Endometrial microvascular endothelial cells (primary cell): Measurements from ENCODE around the gene HRH2. TPM values are rescaled to one million over a fixed set of nuclear protein-coding genes. Genes with fewer than 3 reads are reported as not detected.

Experiments used
- in situ Hi-C: cut with HindIII; loops from 2 replicates; pipeline ENCODE4 v1.10.0; 2017; ENCODE audit warnings: low sequenced_read_pairs, low pct_unique_long_range_greater_than_20kb; ENCODE audit errors: inconsistent ontology term
- total RNA-seq: library from RNA; depleted of rRNA; stranded (reverse); fragments of >200 nt; gene quantifications from one replicate; pipeline ENCODE4 v1.2.3, GENCODE V29; 2015; ENCODE audit errors: inconsistent ontology term

HRH2 gene
- total RNA-seq, 1 donor from 2014 or later = not detected

DNA sequence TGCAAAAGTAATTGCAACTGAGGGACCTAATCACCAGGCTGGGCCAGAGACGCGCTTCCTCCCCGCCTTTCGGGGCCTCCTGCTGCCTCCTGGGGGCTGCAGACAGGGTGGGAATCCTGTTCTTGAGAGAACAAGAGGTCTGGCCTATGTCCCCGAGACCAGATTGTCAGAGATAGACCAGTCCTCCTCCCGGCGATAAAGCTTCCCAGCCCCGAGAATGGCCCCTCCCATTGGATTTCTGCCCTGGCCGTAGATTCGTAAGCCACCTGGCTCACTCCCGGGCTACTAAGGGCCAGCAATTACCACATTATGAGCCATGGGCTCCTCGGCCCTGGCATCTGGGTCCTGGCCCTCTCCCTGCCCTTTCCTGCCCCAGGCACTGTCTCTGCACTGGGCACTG, 70.4 kb downstream of the HRH2 start:
- in situ Hi-C loops = no loop called here

DNA sequence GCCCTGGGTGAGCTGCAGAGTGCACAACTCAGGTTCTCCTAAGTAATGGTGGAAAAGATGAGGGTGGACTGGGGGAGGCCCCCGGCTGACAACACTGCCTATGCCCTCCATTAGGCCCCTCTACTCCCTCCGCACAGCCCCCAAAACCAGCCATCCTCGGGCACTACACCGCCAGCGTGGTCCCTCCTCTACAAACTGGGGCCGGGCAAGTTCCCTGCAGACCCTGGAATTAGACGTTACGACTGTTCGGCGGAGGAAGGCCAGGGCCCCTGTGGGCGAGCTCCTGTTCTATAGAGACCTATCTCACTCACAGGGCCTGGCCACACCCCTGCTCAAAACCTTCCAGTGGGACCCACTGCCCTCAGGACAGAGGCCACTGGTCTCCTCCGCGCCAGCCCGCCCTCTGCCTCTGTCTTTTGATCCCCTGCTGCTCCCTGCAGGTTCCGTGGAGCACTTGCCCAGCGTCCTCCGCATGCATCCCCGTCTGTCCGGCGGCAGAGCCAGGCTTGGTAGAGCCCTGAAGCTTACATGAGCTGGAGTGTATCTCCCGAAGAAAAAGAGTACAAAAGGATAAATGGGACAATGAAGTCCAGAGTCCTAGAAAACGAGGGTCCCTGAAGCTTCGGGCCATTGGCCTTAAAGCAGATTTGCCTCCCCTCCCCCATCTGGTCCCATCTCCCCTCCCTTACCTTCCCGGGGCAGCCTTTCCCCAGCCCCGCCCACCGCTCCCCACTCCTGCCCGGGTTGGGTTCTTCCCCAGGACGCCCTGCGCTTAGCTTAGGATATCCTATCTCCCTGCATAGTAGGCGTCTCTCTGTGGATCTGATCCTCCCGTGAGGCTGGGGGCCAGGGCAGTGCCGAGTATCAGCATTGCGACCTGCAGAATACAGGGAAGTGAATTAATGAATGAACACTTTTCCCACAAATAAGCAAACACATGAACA, 71.3 kb downstream of the HRH2 start:
- in situ Hi-C loops = no loop called here

DNA sequence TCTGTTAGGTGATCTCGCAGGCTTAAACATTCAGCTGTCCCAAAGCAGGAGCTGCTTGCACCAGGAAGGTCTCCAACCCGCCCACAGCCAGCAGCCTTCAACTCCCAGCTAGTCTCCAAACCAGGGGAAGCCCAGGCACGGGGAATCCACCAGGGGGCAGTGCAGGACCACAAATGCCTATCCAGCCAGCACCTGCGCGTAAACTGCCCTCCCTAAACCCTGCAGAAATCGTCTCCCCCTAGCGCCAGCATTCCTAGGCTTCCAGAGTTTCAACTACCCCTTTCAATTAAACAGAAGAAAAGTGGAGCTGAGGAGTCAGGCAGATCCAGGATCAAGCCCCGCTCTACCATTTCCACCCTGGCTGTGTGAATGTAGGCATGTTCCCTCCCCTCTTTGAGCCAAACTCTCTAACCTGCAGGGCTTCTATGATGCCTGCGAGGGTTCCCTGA, 72.0 kb downstream of the HRH2 start:
- in situ Hi-C loops = no loop called here

DNA sequence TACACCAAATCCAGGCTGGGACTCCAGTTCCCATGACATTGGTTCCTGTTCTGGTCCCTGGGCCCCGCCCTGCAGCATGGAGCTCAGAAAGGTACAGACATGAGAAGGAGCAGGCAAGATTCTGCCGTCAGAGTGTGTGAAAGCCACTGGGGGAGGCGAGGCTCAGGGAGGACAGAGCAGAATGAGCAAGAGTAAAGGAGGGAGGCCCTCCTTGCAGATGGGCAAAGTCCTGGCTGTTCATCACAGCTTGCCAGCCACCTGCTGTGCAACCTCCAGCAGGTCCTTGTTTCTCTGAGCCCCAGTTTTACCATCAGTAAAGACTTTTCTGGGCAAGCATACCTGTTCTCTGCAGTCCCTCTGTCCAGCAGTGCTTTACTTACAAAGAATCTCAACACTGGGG, 73.3 kb downstream of the HRH2 start:
- in situ Hi-C loops = no loop called here

DNA sequence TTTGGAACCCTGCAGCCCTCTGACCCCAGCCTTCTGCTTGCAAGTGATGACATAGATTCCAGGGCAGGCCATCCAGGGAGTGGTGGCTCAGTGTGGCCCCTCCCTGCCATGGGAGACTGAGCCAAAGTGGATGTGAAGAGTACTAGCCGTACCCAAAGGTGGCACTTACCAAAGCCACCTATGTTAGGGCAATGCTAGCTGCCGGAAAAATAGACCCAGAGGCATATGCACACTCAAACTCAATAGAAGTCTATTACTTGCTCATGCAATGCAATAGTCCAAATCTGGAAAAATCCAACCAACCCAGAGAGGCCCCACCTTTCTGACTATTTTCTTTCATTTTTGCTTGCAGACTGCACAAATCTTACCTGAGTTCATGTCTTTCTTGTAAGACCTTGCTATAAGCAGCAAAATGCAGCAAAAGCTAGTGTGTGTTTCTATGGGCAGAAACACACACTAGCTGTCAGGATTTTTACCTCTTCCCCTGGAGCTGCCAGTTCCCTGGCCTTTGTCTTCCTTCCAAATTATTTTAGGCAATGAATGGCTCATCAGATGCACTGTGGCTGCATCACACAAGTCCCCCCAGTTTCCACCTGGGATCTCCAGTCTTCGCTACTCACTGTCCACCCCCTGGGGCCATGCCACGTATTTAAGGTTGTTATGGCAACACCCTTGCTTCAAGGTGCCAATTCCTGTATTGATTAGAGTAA, 74.0 kb downstream of the HRH2 start:
- in situ Hi-C loops = no loop called here

DNA sequence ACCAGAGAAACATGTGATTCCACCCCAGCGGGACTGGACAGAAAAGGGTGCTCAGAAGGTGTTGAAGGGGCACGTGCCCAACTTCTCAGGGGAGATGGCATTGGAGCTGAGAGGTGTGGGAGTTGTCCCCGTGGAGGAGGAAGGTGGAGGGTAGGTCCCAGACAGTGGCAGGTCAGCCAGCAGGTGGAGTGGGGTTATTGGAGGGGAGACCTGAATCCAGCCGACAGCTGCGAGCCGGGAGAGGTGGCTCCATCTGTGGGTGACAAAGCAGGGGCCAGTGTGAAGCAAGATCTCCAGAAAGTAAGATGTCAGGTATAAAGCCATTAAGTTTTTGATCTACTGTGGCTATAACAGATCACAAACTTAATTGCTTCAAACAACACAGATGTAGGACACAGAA, 75.1 kb downstream of the HRH2 start:
- in situ Hi-C loops = no loop called here

DNA sequence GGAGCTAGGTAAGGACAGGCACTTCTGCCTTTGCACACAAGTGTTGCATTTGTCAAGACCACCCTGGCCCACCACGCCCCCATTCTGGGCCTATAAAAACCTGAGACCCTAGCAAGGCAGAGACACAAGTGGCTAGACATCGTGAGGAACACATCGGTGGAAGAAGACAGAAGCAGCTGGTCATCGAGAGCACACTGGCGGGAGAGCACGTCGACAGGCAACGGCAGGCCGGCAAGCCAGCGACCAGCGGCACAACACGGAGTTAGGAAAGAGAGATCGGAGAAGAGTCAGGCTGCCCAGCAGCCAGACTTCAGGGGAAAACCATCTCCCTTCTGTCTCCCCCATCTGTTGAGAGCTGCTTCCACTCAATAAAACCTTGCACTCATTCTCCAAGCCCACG, 76.1 kb downstream of the HRH2 start:
- in situ Hi-C loops = no loop called here

DNA sequence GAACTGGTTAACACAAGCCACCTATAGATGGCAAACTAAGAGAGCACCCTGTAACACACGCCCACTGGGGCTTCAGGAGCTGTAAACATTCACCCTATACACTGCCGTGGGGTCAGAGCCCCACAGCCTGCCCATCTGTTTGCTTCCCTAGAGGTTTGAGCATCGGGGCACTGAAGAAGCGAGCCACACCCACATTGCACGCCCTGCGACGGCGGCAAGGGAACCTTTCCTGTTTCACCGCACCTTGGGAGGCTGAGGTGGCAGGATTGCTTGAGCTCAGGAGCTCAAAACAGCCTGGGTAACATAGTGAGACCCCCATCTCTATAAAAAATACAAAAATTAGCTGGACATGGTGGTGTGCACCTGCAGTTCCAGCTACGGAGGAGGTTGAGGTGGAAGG, 76.6 kb downstream of the HRH2 start:
- in situ Hi-C loops = no loop called here

DNA sequence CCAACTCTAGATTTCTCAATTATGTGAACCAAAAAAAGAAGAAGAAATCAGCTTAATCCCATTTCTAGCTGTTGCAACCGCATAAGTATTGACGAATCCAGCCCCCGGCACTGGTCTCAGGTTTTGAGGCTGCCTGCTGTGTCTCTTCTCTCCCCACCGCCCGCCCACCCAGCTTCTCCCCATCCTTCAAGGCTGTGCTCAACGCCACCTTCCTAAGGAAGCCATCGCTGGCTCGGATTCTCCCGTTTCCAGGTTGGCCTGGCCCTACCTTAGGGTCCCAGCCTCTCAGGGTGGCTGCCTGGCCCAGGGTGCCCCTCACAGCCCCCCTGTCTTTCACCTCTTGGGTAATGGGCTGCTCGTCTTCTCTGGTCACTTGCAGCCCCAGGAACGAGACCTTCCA, 77.8 kb downstream of the HRH2 start:
- in situ Hi-C loops = no loop called here

DNA sequence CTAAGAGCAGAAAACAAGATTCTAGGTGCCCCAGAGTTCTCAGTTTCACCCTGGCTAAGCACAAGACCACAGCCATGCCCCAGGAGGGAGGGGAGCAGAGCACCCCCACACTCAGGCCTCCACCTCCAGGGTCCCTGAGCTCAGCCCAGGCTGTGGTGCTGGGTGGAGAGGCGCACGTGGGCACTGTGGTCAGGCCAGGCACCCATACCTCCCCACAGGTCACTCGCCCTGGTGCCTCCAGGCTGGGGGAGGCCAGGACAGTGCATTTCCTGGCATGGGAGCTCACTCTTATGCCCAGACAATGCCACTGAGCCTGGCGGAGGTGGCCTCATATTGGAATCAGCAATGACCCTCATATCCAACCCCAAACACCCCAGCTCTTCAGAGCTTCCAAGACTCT, 78.8 kb downstream of the HRH2 start:
- in situ Hi-C loops = no loop called here

DNA sequence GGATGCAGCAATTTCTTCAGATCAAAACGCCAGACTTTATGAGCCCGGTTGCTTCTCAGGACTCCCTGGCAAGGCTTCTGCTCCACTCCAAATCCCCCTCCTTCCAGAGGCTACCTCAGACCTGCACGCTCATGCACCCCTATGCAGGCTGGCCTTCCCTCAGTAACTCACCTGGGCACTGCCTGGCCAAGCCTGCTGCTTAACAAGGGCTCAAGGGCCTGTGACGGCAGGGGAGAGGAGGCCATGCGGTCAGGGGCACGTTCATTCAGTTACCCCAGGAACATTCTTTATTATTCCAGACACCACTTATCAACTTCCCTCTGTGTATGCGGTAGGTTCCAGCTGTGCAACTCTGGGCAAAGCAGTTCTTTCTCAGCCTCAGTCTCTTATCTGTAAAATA, 79.6 kb downstream of the HRH2 start:
- in situ Hi-C loops = no loop called here

DNA sequence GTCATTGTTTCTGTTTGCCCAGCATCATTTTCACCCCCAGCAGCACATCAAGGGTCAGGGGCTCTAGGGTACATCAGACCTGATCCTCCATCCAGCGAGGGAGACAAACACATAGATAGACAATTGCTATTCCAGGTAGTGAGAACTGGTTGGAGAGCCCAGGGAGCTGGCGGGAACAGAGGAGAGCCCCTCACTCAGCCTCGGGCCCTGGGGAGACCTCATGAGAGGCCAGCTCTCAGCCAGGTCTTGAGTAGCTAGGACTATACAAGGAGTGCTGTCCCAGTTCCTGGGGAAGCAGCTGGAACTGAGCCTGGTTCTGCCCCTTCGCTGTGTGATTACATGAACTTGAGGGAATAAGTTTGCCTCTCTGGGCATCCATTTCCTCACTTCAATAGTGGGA, 80.3 kb downstream of the HRH2 start:
- in situ Hi-C loops = no loop called here

DNA sequence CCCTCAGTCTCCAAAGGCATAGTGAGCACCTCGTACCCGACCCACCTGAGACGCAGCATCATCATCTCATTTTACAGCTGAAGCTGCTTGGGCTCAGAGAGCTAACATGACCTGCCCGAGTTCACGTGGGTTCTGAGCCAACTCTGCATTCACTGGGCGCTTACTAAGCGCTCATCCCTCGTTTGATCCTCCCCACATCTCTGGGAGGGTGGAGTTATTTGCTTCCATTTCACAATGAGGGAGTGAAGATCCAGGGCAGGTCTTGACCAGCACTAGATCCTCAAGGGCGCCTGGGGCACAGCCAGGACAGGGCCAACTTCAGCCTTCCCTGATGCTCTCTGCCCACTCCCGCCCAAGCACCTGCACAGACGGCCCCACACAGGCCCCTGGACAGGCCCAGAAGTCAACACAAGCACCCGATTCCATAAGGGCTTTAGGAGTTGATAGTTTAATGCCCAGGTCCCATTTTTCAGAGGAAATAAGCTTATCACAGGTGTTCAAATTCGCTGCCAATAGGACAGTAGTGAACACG, 80.8 kb downstream of the HRH2 start:
- in situ Hi-C loops = no loop called here

DNA sequence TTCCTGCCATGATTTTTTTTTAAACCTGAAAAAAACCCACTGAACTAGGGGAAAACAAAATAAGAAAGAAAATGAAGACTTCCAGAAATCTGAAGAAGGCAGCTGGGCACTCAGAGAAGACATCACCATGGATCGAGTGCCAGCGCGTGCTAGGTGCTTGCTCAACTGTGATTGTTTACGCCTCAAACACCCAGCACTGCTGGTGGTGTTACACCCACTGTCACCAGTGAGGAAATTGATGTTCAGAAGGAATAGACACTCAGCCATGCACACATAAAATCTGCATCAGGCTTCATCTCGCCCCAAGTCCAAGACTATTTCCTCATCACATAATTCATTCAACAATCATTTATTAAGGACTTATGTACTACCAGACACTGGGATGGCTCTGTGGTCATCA, 82.1 kb downstream of the HRH2 start:
- in situ Hi-C loops = no loop called here

DNA sequence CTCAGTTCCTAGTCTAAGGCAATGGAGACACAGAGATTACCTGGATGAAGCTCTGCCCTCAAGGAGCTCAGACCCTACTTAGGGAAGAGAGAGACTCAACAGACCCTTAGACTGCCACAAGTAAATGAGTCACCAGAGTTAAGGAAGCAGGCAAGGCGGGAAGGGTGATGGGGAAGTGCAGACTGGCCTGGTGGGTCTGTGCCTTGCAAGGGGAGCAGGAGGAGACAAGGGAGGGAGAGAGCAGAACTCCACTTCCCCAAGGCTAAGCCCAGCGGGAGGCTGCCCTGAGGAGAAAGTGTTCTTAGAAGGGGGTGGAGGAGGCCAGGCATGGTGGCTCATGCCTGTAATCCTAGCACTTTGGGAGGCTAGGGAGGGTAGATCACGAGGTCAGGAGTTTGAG, 83.7 kb downstream of the HRH2 start:
- in situ Hi-C loops = no loop called here

DNA sequence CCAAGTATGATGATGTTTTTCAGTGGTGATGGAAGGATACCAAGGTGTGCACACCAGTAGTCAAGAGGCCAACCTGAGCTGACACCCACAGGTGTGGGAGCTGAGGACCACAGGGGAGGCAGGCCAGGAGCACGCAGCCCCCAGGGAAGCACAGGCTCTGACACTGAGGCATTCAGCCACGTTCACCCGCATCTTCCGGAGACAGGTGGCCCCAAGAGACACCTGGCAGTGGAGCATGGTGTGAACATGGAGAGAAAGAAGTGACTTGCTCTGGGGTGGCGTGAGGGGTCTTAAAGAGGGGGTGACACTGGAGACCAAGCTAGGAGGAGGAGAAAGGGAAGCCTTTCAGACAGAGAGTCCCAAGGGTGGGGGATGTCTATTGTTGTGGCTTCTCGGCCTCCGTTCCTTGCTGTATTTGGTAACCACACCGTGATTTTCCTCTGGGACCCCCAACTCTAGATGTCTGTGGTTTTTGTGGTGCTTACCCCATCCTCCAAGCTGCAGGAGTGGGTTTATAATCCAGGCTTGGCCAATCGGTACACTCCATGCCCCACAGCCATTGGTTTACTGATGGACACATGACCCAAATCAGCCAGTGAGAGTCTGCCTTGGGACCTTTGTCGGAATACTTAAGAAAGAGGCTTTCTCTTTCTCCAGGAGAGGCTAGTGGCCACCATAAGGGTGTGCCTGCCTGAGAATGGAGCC, 84.6 kb downstream of the HRH2 start:
- in situ Hi-C loops = no loop called here

DNA sequence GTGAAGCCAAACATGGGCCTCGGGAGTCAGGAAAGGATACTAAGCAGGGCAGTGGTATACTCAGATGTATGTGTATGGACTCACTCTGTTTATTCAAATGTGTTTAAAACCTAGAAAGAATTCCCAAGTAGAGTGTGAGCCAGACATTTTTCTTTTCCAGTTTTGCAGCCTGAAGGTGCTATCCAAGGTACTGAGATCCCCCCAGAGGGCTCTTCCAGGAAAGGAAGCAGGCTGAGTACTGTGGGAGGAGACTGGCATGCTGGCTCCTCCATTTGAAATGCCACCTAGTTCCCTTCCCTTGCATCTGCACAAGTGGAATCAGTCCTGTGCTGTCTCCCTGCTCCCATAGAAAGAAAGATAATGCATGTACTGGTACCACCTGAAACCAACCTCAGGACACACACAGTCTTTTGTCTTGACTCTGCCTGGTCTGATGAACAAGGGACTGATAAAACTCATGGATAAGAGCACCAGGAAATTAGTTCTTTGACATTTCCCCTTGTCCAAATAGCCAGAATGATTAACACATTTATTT, 85.9 kb downstream of the HRH2 start:
- in situ Hi-C loops = no loop called here

DNA sequence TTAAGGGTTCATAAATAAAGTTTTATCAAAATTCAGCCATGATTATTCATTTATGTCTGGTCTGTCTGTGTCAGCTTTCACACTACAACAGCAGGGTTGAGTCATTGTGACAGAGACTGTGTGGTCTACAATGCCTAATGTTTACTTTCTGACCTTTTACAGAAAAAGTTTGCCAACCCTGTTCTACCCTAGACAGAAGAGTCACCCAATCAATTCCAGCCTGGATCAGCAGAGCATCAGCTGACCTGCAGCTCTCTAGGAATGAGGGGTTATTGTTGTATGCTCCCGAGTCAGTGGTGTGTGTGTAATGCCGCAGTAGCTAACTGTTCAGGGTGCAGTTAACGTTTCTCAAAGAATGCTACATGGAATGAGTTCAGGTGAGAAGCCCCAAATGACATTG, 87.3 kb downstream of the HRH2 start:
- in situ Hi-C loops = no loop called here

DNA sequence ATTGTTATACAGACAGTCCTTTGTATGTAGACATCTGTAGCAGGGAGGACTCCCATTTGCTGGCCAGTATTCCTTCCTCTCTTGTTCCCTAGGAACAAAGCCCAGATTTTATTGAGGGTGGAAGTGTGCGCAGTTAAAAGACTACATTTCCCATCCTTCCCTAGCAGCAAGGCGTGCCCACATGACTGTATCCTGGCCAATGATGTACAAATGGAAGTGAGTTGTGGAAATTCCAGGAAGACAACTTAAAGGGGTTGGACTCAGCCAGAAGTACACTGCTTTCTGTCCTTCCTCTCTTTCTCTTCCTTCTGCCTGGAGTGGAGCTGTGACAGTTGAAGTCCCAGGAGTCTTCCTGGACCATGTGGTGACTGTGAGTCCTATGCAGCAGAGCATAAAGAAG, 89.0 kb downstream of the HRH2 start:
- in situ Hi-C loops = no loop called here
